Activated naive CD8-positive, alpha-beta T cell treated with anti-CD3 and anti-CD28 coated beads, Interleukin-2, amount 50 U/mL, for 24 hours (primary cell): Measurements from ENCODE around the gene ZBTB17.
"Not testable (repeated sequence)": the region's sequence is repeated elsewhere in the genome, so short reads cannot be mapped to it uniquely, and the experiment has no call there.

Source experiments
- ATAC-seq: fragments of 150-1000 bp; cut with Tn5 transposase; one replicate; pipeline ENCODE4 v1.10.0; 2021
- DNase-seq: peaks from one replicate; pipeline ENCODE4 v3.0.0; 2021
- H3K27ac Mint-ChIP-seq: one replicate; pipeline ENCODE4 v1.8.0; 2021; ENCODE audit warnings: mild to moderate bottlenecking, mixed read lengths
- H3K27me3 Mint-ChIP-seq: one replicate; pipeline ENCODE4 v1.8.0; 2021; ENCODE audit warnings: mixed read lengths
- H3K36me3 Mint-ChIP-seq: one replicate; pipeline ENCODE4 v1.8.0; 2021; ENCODE audit warnings: low read depth, mixed read lengths
- H3K4me1 Mint-ChIP-seq: one replicate; pipeline ENCODE4 v1.8.0; 2021; ENCODE audit warnings: mixed read lengths
- H3K4me3 Mint-ChIP-seq: one replicate; pipeline ENCODE4 v1.8.0; 2021; ENCODE audit warnings: mild to moderate bottlenecking, moderate library complexity, mixed read lengths
- H3K9me3 Mint-ChIP-seq: one replicate; pipeline ENCODE4 v1.8.0; 2021; ENCODE audit warnings: mixed read lengths

ZBTB17 gene

GRCh38 chr1:15983275-15983674, 7.4 kb upstream of the ZBTB17 start:
- Mint-ChIP-seq H3K4me3 (no peak overlapping the region), H3K4me1 (peaks cover 24% of the 10 kb centered on the region), H3K36me3 (no peaks in the 10 kb centered on the region), H3K27ac (no peak overlapping the region), H3K27me3 (no peaks in the 10 kb centered on the region), H3K9me3 (peaks cover 6% of the 10 kb centered on the region)
- DNase-seq, result no peak
- no peak for ATAC-seq

- DNase-seq (no peak), ATAC-seq (no peak)
- Mint-ChIP-seq H3K9me3 (peaks cover 6% of the 10 kb centered on the region), H3K36me3 (no peaks in the 10 kb centered on the region), H3K4me3 (no peak overlapping the region), H3K27me3 (no peaks in the 10 kb centered on the region), H3K27ac (no peak overlapping the region), H3K4me1 (peaks cover 30% of the 10 kb centered on the region)
Observed at GRCh38 chr1:15981679-15982078, 5.8 kb upstream of the ZBTB17 start.

- H3K4me3 Mint-ChIP-seq, ATAC-seq, H3K27ac Mint-ChIP-seq, H3K27me3 Mint-ChIP-seq, DNase-seq, H3K9me3 Mint-ChIP-seq: not testable (repeated sequence)
- Mint-ChIP-seq H3K4me1 (peaks cover 36% of the 10 kb centered on the region), H3K36me3 (peaks cover 14% of the 10 kb centered on the region)
Observed at GRCh38 chr1:15977947-15978346, 2.0 kb upstream of the ZBTB17 start.

GRCh38 chr1:15975358-15975804, 520 bp downstream of the ZBTB17 start:
- peaks cover 34% of the 10 kb centered on the region for H3K36me3 Mint-ChIP-seq
- no peaks in the 10 kb centered on the region for H3K9me3 Mint-ChIP-seq
- H3K4me1 Mint-ChIP-seq, result peaks cover 55% of the 10 kb centered on the region

GRCh38 chr1:15974855-15975254, 1.0 kb downstream of the ZBTB17 start:
- Mint-ChIP-seq H3K4me1 (peaks cover 61% of the 10 kb centered on the region), H3K9me3 (no peaks in the 10 kb centered on the region), H3K4me3 (peak overlapping the region; percentile 86), H3K36me3 (peaks cover 39% of the 10 kb centered on the region), H3K27ac (peak overlapping the region; percentile 87), H3K27me3 (no peaks in the 10 kb centered on the region)
- ATAC-seq (peak; percentile 59), DNase-seq (peak; percentile 51)

More at GRCh38 chr1:15975358-15975804, 520 bp downstream of the ZBTB17 start:
- Mint-ChIP-seq H3K27ac (peak overlapping the region; percentile 87), H3K4me3 (peak overlapping the region; percentile 86), H3K27me3 (no peaks in the 10 kb centered on the region)
- DNase-seq, result peak; percentile 84
- peak; percentile 71 for ATAC-seq

GRCh38 chr1:15973772-15974171, 2.1 kb downstream of the ZBTB17 start:
- ATAC-seq (no peak), DNase-seq (no peak)
- Mint-ChIP-seq H3K9me3 (no peaks in the 10 kb centered on the region), H3K36me3 (peaks cover 49% of the 10 kb centered on the region), H3K27me3 (no peaks in the 10 kb centered on the region), H3K4me3 (peak overlapping the region; percentile 34), H3K27ac (peak overlapping the region; percentile 75), H3K4me1 (peaks cover 67% of the 10 kb centered on the region)

GRCh38 chr1:15972409-15972808, 3.5 kb downstream of the ZBTB17 start:
- no peaks in the 10 kb centered on the region for H3K27me3 Mint-ChIP-seq
- peak overlapping the region; percentile 75 for H3K27ac Mint-ChIP-seq
- peaks cover 5% of the 10 kb centered on the region for H3K9me3 Mint-ChIP-seq
- peaks cover 79% of the 10 kb centered on the region for H3K4me1 Mint-ChIP-seq
- no peak for ATAC-seq
- DNase-seq, result no peak
- peaks cover 62% of the 10 kb centered on the region for H3K36me3 Mint-ChIP-seq
- no peak overlapping the region for H3K4me3 Mint-ChIP-seq

GRCh38 chr1:15970911-15971310, 5.0 kb downstream of the ZBTB17 start:
- Mint-ChIP-seq H3K27me3 (no peaks in the 10 kb centered on the region), H3K4me1 (peaks cover 80% of the 10 kb centered on the region), H3K4me3 (no peak overlapping the region), H3K9me3 (peaks cover 5% of the 10 kb centered on the region), H3K36me3 (peaks cover 68% of the 10 kb centered on the region), H3K27ac (no peak overlapping the region)
- DNase-seq (no peak), ATAC-seq (no peak)

- ATAC-seq, result no peak
- H3K36me3 Mint-ChIP-seq, result peaks cover 72% of the 10 kb centered on the region
Observed at GRCh38 chr1:15969321-15969880, 6.5 kb downstream of the ZBTB17 start.

GRCh38 chr1:15968172-15968571, 7.7 kb downstream of the ZBTB17 start:
- H3K36me3 Mint-ChIP-seq, result peaks cover 67% of the 10 kb centered on the region
- peaks cover 2% of the 10 kb centered on the region for H3K27me3 Mint-ChIP-seq
- peaks cover 90% of the 10 kb centered on the region for H3K4me1 Mint-ChIP-seq
- peaks cover 5% of the 10 kb centered on the region for H3K9me3 Mint-ChIP-seq
- H3K4me3 Mint-ChIP-seq, result peak overlapping the region; percentile 26
- peak overlapping the region; percentile 99 for H3K27ac Mint-ChIP-seq
- DNase-seq (no peak), ATAC-seq (no peak)

More at GRCh38 chr1:15969321-15969880, 6.5 kb downstream of the ZBTB17 start:
- H3K4me1 Mint-ChIP-seq, result peaks cover 87% of the 10 kb centered on the region
- no peak for DNase-seq
- H3K27ac Mint-ChIP-seq, result no peak overlapping the region
- H3K27me3 Mint-ChIP-seq, result peaks cover 2% of the 10 kb centered on the region
- H3K9me3 Mint-ChIP-seq, result peaks cover 5% of the 10 kb centered on the region
- H3K4me3 Mint-ChIP-seq, result no peak overlapping the region

- DNase-seq (no peak), ATAC-seq (no peak)
- Mint-ChIP-seq H3K9me3 (peaks cover 5% of the 10 kb centered on the region), H3K36me3 (peaks cover 55% of the 10 kb centered on the region), H3K27me3 (peaks cover 2% of the 10 kb centered on the region), H3K27ac (peak overlapping the region; percentile 99), H3K4me1 (peaks cover 90% of the 10 kb centered on the region), H3K4me3 (peak overlapping the region; percentile 47)
Observed at GRCh38 chr1:15966956-15967344, 9.0 kb downstream of the ZBTB17 start.

- Mint-ChIP-seq H3K36me3 (peaks cover 56% of the 10 kb centered on the region), H3K4me1 (peaks cover 92% of the 10 kb centered on the region), H3K4me3 (peak overlapping the region; percentile 77), H3K9me3 (peaks cover 5% of the 10 kb centered on the region), H3K27ac (peak overlapping the region; percentile 99), H3K27me3 (peaks cover 2% of the 10 kb centered on the region)
- peak; percentile 80 for DNase-seq
- ATAC-seq, result peak; percentile 85
Observed at GRCh38 chr1:15966081-15966955, 9.6 kb downstream of the ZBTB17 start.

- Mint-ChIP-seq H3K9me3 (peaks cover 5% of the 10 kb centered on the region), H3K27ac (peak overlapping the region; percentile 99), H3K36me3 (peaks cover 48% of the 10 kb centered on the region), H3K4me3 (peak overlapping the region; percentile 77), H3K27me3 (peaks cover 2% of the 10 kb centered on the region), H3K4me1 (peaks cover 95% of the 10 kb centered on the region)
- ATAC-seq (peak; percentile 12), DNase-seq (peak; percentile 49)
Observed at GRCh38 chr1:15965228-15965767, 10.6 kb downstream of the ZBTB17 start.

GRCh38 chr1:15963968-15964648, 11.8 kb downstream of the ZBTB17 start:
- H3K4me1 Mint-ChIP-seq, result peaks cover 96% of the 10 kb centered on the region
- peaks cover 39% of the 10 kb centered on the region for H3K36me3 Mint-ChIP-seq
- no peak for DNase-seq
- H3K9me3 Mint-ChIP-seq, result peaks cover 5% of the 10 kb centered on the region
- ATAC-seq, result peak; percentile 15
- H3K27ac Mint-ChIP-seq, result peak overlapping the region; percentile 99
- H3K27me3 Mint-ChIP-seq, result peaks cover 2% of the 10 kb centered on the region
- peak overlapping the region; percentile 77 for H3K4me3 Mint-ChIP-seq
